NB4 (cell line): ENCODE measurements around the gene RRAGC.

Experiments used
- DNase-seq: peaks from one replicate; pipeline ENCODE4 v3.0.0; 2010; ENCODE audit warnings: low read depth
- H3K4me3 ChIP-seq: one replicate; pipeline ENCODE4 v1.5.1; 2011; ENCODE audit warnings: mild to moderate bottlenecking, low read depth, low read length, moderate library complexity
- MYC ChIP-seq: IDR thresholded peaks from 2 replicates; pipeline ENCODE4 v1.6.1; 2011; ENCODE audit warnings: low read depth, low read length
- POLR2A ChIP-seq: IDR thresholded peaks from 2 replicates; pipeline ENCODE4 v1.6.1; 2011; ENCODE audit warnings: mild to moderate bottlenecking; ENCODE audit not compliant: insufficient read length; ENCODE audit errors: extremely low read depth
- TF ChIP-seq, protein P1 (sequence below): IDR thresholded peaks from one replicate; pipeline ENCODE4 v1.5.1; 2012; ENCODE audit warnings: low read depth, low read length
- TF ChIP-seq, protein P2 (sequence below): IDR thresholded peaks from 2 replicates; pipeline ENCODE4 v1.6.1; 2011; ENCODE audit warnings: low read depth, low read length

The RRAGC gene

DNA sequence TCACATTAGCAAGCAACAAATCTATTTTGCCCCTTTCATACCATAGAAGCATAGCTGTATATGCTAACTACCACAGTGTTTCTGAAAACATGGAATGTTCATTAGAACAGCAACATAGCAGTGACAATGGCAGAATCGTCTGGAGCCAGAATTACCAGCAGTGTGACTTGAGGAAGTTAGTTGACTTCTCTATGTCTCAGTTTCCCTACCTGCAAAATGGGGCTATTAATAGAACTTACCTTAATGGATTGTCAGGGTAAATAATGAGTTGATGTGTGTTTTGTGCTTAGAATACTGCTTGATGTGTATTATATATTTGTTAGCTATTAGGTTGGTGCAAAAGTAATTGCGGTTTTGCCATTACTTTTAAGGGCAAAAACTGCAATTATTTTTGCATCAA lies 36.6 kb upstream of the RRAGC start:
- DNase-seq: no peak
- no peak overlapping the region for H3K4me3 ChIP-seq
- TF ChIP-seq, protein P1, sequence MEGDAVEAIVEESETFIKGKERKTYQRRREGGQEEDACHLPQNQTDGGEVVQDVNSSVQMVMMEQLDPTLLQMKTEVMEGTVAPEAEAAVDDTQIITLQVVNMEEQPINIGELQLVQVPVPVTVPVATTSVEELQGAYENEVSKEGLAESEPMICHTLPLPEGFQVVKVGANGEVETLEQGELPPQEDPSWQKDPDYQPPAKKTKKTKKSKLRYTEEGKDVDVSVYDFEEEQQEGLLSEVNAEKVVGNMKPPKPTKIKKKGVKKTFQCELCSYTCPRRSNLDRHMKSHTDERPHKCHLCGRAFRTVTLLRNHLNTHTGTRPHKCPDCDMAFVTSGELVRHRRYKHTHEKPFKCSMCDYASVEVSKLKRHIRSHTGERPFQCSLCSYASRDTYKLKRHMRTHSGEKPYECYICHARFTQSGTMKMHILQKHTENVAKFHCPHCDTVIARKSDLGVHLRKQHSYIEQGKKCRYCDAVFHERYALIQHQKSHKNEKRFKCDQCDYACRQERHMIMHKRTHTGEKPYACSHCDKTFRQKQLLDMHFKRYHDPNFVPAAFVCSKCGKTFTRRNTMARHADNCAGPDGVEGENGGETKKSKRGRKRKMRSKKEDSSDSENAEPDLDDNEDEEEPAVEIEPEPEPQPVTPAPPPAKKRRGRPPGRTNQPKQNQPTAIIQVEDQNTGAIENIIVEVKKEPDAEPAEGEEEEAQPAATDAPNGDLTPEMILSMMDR: no peak
- TF ChIP-seq, protein P2, sequence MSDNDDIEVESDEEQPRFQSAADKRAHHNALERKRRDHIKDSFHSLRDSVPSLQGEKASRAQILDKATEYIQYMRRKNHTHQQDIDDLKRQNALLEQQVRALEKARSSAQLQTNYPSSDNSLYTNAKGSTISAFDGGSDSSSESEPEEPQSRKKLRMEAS: no peak
- TF ChIP-seq POLR2A (no peak), MYC (no peak)

DNA sequence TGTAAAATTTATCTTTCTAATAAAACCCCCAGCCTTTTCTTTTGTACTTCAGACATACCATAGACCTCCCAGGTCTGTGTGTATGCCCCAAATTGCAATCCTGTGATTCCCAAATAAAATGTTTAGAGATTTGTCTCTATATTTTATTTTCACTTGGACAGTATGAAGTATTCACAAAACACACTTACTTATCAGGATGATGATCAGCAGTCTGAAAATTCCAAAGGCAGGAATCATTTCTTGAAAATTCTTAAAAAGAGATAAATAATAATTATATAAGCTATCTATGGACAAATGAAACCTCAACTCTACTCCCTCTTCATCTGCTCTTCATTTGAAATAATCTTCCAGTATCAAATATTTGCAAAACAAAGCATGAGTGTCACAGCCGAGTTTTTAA lies 33.4 kb upstream of the RRAGC start:
- DNase-seq: no peak
- H3K4me3 ChIP-seq: no peak overlapping the region
- TF ChIP-seq, protein P1: no peak
- TF ChIP-seq, protein P2: no peak
- no peak for TF ChIP-seq MYC
- no peak for TF ChIP-seq POLR2A

DNA sequence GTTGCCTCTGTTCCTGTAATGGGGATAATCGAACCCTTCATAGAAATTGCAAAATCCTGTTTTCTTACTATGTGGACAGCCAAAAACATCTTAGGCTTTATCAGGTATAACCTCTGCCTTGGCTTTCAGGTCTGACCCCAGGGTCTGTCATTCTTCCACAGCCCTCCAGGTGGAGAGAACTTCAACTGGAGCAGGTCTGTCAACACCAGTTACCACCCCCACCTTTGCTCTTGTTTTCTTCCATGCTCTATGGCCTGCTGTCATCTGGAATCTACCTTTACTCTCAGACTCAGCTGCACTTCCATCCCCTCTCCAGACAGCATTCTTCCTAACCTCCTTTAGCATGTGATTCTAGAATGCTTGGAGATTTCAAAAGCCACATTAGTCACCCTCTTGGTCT lies 32.2 kb upstream of the RRAGC start:
- TF ChIP-seq POLR2A: no peak
- no peak for DNase-seq
- no peak overlapping the region for H3K4me3 ChIP-seq

DNA sequence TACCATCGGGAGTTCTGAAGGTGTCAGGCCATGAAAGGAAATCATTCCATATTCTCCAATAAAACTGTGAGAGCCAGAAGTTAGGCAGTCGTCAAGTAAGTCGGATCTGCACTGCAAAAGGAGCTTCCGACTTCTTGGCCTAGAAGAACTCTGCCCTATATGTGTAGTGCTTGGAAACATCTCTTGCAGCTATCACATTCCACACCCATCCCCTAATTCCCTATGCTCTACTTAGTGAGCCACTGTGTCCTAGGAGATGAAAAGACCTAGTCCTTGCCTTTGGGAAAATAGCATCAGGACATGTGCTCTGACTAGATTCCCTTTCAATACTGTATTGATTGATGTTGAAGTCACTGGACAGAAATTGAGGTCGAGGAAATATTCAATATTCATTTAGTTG lies 30.0 kb upstream of the RRAGC start:
- H3K4me3 ChIP-seq: no peak overlapping the region
- DNase-seq: no peak
- TF ChIP-seq MYC (no peak), POLR2A (no peak)

DNA sequence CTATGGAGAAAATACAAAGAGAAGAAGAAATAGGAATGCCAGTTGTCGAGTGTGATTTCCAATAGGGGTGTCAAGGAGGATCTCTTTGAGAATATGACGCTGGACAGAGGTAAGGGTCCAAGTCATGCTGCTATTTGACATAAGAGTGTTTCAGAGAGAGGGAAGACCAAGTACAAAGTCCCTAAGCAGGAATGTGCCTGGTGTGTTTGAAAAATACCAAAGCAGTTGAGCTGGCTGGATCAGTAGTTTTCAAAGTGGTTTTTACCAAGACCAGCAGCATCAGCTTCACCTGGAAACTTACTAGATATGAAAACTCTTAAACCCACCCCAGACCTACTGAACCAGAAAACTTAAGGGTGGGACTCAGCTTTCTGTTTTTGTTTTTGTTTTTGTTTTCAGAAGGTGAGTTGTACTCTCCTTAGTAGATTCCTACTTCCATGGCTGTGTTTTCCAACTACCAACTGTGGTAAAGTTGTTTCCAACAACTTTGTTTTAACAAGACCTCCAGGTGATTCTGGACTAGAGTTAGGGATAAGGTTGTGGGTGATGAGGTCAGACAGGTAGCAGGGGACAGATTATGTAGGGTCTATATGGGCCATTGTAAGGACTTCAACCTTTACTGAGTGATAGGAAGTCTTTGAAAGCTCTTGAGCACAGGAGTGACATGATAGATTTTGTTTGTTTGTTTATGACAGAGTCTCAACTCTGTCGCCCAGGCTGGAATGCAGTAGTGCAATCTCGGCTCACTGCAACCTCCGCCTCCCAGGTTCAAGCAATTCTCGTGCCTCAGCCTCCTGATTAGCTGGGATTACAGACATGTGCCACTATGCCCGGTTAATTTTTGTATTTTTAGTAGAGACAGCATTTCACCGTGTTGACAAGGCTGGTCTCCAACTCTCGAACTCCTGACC lies 29.1 kb upstream of the RRAGC start:
- no peak overlapping the region for H3K4me3 ChIP-seq
- DNase-seq: no peak
- TF ChIP-seq POLR2A (no peak), MYC (no peak)
- TF ChIP-seq, protein P2: no peak
- TF ChIP-seq, protein P1: no peak

DNA sequence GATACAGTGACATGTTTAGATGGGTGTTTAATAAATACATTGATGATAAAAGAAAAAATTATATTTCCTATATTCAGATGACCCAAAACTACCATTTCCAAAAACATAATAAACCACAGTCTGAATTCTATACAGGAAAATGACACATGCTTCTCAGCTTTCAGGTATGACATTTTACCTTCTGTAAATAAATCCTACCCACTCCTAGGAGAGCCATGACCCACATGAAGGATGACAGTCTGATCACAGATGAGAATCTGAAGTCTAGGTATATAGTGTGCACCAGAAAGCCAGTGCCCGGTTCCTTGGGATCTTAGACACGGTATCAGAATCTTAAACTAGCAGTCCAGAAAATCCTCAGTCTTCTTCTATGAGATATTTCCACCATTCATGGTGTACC lies 25.5 kb upstream of the RRAGC start:
- H3K4me3 ChIP-seq: no peak overlapping the region
- DNase-seq: no peak
- no peak for TF ChIP-seq MYC
- TF ChIP-seq, protein P2: no peak
- TF ChIP-seq, protein P1: no peak

DNA sequence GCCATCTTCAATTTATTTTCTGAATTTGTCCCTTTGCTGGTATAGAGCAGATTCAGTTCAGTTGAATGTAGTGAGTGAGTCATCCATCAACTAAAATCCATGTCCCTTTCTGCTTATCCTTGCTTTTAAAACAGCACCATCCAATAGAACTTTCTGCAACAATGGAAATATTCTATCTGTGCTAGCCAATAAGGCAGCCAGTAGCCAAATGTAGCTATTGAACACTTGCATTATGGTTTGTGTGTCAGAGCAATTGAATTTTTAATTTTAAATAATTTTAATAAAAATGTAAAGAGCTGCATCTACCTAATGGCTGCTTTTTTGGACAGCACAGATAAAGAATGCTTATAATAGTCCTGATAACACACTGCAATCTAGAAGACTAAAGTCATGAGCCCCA lies 21.9 kb upstream of the RRAGC start, which contains the start of gene GJA9:
Gene GJA9, minus strand, starts transcription at position 101 of the 400 bp plus-strand sequence. CDS start 5,489 bp downstream, outside the sequence.
- H3K4me3 ChIP-seq: no peak within 1 kb of the TSS
- DNase-seq: no peak
- TF ChIP-seq, protein P1: no peak
- TF ChIP-seq POLR2A: no peak
- TF ChIP-seq, protein P2: no peak
- TF ChIP-seq MYC: no peak
